CD4-positive, alpha-beta T cell treated with Interleukin-6 at 100 ng/mL for 8 hours (primary cell): Measurements from ENCODE around the gene ADSL.

Experiments used
- DNase-seq: peaks from one replicate; pipeline ENCODE4 v3.0.0-alpha.2; 2020; ENCODE audit warnings: mixed read lengths, low spot score

The ADSL gene

DNA sequence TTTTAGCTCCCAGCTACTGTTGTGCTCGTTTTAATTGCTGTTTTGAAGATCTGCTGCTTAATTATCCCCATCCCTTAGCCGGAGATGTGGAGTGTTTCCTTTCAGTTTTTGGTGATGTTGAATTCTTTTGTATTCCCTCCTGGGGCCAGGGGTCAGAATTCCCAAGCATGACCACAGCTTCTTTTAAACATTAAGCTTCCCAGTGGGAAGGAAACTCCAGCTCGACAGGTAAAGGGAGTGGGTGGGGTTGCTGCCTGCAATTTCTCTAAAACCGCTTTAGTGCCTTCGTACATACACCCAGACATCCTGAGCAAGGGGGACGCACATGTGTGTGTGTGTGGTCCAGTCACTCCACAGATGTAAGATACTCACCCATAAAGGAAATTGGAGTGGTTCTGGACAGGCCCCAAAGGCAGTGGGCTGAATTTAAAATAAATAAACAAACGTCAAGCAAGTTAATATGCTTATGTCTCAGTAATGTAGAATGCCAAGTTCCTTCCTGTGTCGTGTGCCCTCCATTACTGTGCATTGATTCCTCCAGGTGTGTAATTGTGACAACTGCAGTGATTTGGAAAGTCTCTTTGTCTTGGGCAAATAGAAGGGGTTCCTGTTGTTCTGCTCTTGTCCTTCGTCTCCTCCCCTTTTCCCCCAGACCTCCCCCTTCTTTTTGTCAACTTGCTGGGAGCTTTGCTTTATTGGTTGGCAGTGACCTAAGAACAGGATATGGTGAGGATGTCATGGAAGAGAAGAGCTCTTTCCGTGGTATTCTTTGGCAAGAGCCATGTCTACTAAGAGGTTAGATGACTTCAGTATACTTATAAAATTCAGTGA lies 19.2 kb upstream of the ADSL start:
- DNase-seq = peak; percentile 19

DNA sequence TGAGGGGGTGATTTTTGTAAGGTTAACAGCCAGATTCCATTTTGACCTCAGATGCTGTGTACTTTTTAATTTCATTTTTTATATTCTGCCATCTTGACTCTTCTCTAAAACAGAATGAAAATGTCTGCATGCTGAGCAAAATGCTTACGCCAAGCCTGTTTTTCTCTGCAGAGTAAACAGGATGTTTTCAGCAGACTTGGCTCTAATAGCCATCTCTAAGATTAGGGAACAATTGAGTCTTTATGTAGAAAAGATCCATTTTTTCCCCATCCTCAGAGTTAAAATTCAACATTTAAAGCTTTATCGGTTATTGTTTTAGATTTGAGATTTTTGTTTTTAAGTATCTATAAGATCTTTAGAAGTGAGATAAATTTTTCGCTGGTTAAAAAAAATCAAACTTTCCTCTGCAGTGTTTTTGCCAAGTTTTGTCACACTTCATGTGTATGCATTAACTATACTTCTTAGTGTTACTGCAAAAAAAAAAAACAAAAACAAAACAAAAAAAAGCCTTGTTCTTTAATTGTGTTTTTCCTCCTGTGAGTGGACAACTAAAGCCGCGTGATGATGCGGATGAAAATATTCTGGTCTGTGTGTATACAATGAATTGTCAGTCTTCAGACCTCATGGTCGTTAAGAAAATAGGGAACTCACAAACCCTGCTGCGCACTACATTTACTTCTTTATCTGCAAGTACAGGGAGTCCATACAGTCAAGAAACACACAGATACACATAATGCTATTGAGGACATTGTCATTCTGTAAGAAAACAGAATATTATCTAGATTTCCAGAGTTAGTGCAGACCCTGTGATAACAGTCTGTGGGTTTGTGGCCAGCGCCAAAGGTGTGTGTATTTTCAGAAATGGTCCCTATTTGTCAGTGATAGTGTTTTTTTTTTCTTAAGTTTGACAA lies 17.5 kb upstream of the ADSL start:
- no peak for DNase-seq

- DNase-seq = no peak
These were observed 16.8 kb upstream of the ADSL start for GRCh38 chr22:40329466-40329865.

DNA sequence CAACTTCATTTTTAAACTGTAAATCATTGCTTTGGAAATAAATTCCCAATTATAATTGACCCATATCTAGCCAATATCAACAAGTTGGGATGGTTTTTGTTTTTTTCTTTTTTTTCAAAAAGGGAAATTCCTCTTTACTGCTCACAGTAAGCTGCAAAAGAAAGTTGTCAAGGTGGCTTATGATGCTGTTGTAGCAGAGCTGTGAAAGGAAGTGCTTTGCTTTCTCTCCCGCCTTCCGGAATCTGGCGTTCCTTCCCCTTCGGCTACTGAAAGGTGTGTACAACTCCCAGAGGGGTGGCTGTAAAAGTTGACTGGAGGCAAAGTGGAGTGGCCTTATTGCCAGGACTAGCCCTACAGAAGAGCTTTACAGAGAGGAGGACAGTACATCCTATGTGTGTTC lies 16.2 kb upstream of the ADSL start:
- DNase-seq = no peak

- no peak for DNase-seq
These were observed 15.7 kb upstream of the ADSL start for GRCh38 chr22:40330615-40331014.

DNA sequence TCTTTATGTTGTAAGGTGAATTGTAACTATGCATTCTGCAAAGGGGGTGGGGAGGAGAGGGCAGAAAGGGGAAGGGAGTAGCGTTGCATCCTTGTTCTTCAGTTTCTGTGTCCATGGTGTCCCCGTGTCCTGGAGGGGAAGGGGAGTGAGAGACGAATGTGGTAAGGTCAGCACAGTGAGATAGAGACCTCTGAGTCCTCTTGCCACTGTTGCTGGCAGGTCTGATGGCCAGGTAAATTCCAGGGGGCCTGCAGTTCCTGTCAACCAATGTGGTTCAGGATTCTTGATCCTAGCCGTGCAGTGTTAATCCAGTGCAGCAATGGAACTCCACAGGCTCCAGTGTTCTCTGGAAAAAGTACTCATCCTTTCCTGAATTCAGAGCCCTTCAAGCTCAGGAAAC lies 14.6 kb upstream of the ADSL start:
- no peak for DNase-seq

GRCh38 chr22:40332319-40332781 lies 13.9 kb upstream of the ADSL start:
- DNase-seq = no peak

- DNase-seq = no peak
These were observed 12.2 kb upstream of the ADSL start for GRCh38 chr22:40334060-40334459.

DNA sequence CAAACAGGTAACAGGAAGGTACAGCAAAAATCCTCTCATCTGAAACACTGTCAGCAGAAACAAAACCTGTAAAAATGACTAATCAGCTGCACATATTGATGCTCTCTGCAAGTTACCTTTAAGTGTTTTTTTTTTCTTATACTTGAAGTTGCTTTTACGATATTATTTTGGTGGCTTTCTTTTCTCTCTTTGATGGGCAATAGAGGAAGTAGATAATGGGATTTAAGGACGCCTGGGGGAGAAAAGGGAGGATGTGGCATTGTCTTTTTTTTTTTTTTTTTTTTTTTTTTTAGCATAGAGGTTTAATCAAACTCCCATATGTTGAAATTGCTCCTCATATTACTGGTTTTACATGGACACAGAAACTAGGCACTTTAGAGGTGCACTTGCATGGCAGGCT lies 11.4 kb upstream of the ADSL start:
- peak; percentile 50 for DNase-seq

DNA sequence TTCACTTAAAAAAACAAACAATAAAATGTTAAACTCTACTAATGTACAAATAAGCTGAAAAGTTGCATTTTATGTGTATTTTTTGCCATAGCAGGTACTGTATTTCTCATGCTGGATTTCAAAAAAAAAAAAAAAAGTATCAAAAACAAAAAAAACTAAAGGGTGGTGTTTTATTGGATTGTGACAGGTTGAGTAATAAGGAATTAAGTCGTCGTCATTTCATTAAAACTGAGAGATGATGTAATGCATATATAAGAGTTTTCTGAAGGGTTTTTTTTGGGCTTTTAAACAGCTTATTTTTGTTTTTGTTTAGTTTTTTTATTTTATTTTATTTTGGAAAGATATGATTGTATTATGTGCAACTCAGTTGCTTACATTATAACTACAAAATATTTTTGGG lies 10.9 kb upstream of the ADSL start:
- DNase-seq = no peak

- DNase-seq = no peak
These were observed 6.3 kb upstream of the ADSL start for GRCh38 chr22:40340044-40340443.

- no peak for DNase-seq
These were observed 4.7 kb upstream of the ADSL start for GRCh38 chr22:40341604-40342003.

DNA sequence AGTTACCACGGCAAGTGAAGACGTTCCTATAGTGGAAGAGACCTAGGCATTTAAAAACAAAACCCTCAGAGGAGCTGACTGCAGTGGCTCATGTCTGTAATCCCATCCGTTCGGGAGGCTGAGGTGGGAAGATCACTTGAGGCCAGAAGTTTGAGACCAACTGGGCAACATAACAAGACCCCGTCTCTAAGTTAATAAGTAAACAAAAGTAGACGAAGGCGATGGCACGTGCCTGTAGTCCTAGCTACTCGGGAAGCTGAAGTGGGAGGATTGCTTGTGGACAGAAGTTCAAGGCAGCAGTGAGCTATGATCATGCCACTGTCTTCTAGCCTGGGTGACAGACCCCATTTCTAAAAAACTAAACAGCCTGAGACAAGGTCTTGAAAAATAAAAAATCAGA lies 3.8 kb upstream of the ADSL start:
- DNase-seq = no peak

GRCh38 chr22:40345271-40345670 lies 1.0 kb upstream of the ADSL start:
- peak; percentile 40 for DNase-seq

GRCh38 chr22:40345815-40346184 lies 500 bp upstream of the ADSL start:
- DNase-seq = peak; percentile 41

- no peak for DNase-seq
These were observed 1.0 kb downstream of the ADSL start for GRCh38 chr22:40347300-40347699.

- DNase-seq = peak; percentile 71
These were observed 1.8 kb downstream of the ADSL start for GRCh38 chr22:40348025-40348658.

GRCh38 chr22:40352763-40353162 lies 6.5 kb downstream of the ADSL start:
- no peak for DNase-seq

GRCh38 chr22:40361100-40361499 lies 14.8 kb downstream of the ADSL start:
- no peak for DNase-seq

- DNase-seq = no peak
These were observed 16.8 kb downstream of the ADSL start for GRCh38 chr22:40363059-40363458.

DNA sequence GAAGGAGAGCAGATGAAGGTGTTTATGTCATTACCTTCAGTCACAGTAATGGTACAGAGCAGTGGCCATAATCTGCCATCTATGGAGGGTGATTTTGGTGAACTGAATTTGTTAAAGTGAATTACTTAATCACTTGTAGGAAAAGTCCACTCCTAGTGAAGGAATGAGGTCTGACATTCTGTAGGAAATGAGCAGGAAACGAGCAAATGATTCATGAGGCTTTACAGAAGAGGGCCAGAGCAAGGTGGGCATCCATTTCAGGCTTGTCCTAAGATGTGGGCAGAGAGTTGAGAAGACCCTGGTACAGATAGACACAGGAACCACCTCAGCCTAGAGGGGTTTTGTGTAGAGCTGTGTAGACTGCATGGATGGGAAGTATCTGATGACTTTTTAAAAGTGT lies 18.1 kb downstream of the ADSL start:
- DNase-seq = no peak

DNA sequence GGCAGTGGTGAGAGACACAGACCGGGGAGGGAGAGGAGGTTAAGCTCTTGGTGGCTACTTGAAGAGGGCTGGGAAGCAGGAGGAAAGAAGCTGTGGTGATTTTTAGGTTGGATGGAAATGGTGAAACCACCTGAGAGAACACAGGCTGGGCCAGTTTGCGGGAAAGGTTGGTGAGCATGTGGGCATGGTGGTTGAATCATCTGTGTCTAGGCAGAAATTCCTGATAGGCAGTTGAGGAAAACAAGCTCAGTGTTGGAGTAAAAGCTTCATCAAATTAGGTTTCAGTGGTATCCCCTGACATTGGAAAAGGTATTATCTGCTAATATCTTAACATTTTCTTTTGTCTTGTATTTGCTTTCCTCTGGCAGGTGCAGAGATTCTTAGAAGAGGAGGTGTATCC lies 19.8 kb downstream of the ADSL start:
- no peak for DNase-seq

- no peak for DNase-seq
These were observed 21.0 kb downstream of the ADSL start for GRCh38 chr22:40367342-40367741.
